ENCODE measurements around the gene TAS1R3.

TAS1R3 gene

GRCh38 chr1:1356796-1357401, 25.8 kb downstream of the TAS1R3 start:
- 80% methylated on average over 26 of the region's 26 CpGs for WGBS

DNA sequence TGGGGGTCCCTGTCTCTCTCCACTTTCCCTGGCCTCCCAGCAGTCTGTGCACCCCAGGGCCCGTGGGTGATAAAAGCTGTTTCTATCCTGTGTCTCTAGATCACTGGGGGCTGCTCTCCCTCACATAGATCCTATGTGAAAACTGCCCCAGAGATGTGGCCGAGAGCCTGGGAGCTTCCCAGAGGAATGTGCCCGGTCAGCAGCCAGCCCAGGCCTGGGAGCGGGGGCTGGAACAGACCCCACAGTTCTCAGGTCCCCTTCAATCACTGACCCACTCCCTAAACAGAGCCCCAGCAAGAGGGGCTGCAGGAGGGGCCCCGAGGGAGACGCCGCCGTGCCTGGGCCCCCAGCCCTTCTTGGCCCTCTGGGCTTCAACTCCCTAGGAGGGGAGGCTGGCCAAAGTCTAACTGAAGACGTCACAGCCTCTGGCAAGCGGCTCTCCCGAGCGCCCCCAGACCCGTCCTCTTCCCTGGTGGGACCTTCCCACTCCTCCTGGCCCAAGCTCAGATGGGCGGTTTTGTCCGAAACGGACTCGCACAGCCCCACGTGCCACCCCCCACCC, 26.9 kb downstream of the TAS1R3 start:
- Histone ChIP-seq H3K4ac (ENCODE audit: low read depth in 1 of 2, low read length in 2 of 2) (peak overlapping the region; percentile 7 to 92), H2BK120ac (ENCODE audit: low read depth, low read length) (peak overlapping the region; percentile 100), H3K18ac (ENCODE audit: low read depth in 1 of 2, low read length in 2 of 2) (peak overlapping the region; percentile 95 to 99), H3K4me2 (ENCODE audit: low read length, poor library complexity, severe bottlenecking) (peak overlapping the region; percentile 72), H2BK12ac (ENCODE audit: low read length in 2 of 2) (peak overlapping the region; percentile 27 to 67), H3K79me1 (replicated peaks; ENCODE audit: low read length, poor library complexity, severe bottlenecking) (peaks cover 3% of the 10 kb centered on the region), H3K4me1 (ENCODE audit: control insufficient read depth, insufficient read depth, low read depth, low read length) (peaks cover 76% of the 10 kb centered on the region), H2BK5ac (ENCODE audit: low read depth, low read length, poor library complexity, severe bottlenecking) (peak overlapping the region; percentile 92), H4K8ac (ENCODE audit: low read length) (peak overlapping the region; percentile 94), H3K36me3 (ENCODE audit: control insufficient read depth in 1 of 2, insufficient read depth in 2 of 2, low read depth in 1 of 2, low read length in 2 of 2) (peaks cover 18 to 31% of the 10 kb centered on the region in 2 experiments), H3K14ac (ENCODE audit: low read length in 2 of 2) (peak overlapping the region; percentile 73 to 80), H4K91ac (ENCODE audit: low read length) (peak overlapping the region; percentile 87), H3K4me3 (ENCODE audit: insufficient read depth in 1 of 2, low read depth in 1 of 2, low read length in 2 of 2) (peak overlapping the region; percentile 64 to 93), H3K9ac (ENCODE audit: low read length) (peak overlapping the region; percentile 97), H3K27me3 (ENCODE audit: control insufficient read depth in 1 of 2, insufficient read depth in 1 of 2, low read length in 2 of 2) (no peaks in the 10 kb centered on the region), H2AK5ac (ENCODE audit: low read length, severe bottlenecking) (peak overlapping the region; percentile 98), H3K23ac (ENCODE audit: low read length in 2 of 2) (peak overlapping the region in 1 of 2 experiments; percentile 60), H2AFZ (ENCODE audit: low read depth, low read length) (no peak overlapping the region), H3K27ac (ENCODE audit: low read length, poor library complexity, severe bottlenecking) (peak overlapping the region; percentile 98), H2BK15ac (ENCODE audit: low read depth, poor library complexity, severe bottlenecking) (peak overlapping the region; percentile 93), H3K9me3 (ENCODE audit: control insufficient read depth, low read length) (no peaks in the 10 kb centered on the region)
- WGBS = 37% methylated on average over 17 of the region's 18 CpGs
- peak; percentile 67 for DNase-seq

More at GRCh38 chr1:1356796-1357401, 25.8 kb downstream of the TAS1R3 start:
- no peaks in the 10 kb centered on the region for H3K9me3 ChIP-seq (ENCODE audit: control insufficient read depth, low read length)
- no peak overlapping the region for H2BK120ac ChIP-seq (ENCODE audit: low read depth, low read length)
- H3K79me1 ChIP-seq (replicated peaks; ENCODE audit: low read length, poor library complexity, severe bottlenecking) = peaks cover 3% of the 10 kb centered on the region
- H3K18ac ChIP-seq (ENCODE audit: low read depth in 1 of 2, low read length in 2 of 2) = peak overlapping the region in 1 of 2 experiments; percentile 61
- H3K27me3 ChIP-seq (ENCODE audit: control insufficient read depth in 1 of 2, insufficient read depth in 1 of 2, low read length in 2 of 2) = no peaks in the 10 kb centered on the region
- peak overlapping the region in 1 of 2 experiments; percentile 50 for H3K23ac ChIP-seq (ENCODE audit: low read length in 2 of 2)
- peak overlapping the region; percentile 72 for H3K4me2 ChIP-seq (ENCODE audit: low read length, poor library complexity, severe bottlenecking)
- no peak overlapping the region for H4K8ac ChIP-seq (ENCODE audit: low read length)
- H2BK12ac ChIP-seq (ENCODE audit: low read length in 2 of 2) = peak overlapping the region in 1 of 2 experiments; percentile 72
- no peak overlapping the region for H3K14ac ChIP-seq (ENCODE audit: low read length in 2 of 2)
- DNase-seq = peak; percentile 35
- peaks cover 29 to 41% of the 10 kb centered on the region in 2 experiments for H3K36me3 ChIP-seq (ENCODE audit: control insufficient read depth in 1 of 2, insufficient read depth in 2 of 2, low read depth in 1 of 2, low read length in 2 of 2)
- H3K27ac ChIP-seq (ENCODE audit: low read length, poor library complexity, severe bottlenecking) = peak overlapping the region; percentile 98
- H3K4me3 ChIP-seq (ENCODE audit: insufficient read depth in 1 of 2, low read depth in 1 of 2, low read length in 2 of 2) = peak overlapping the region; percentile 64 to 93
- peak overlapping the region in 1 of 2 experiments; percentile 70 for H3K4ac ChIP-seq (ENCODE audit: low read depth in 1 of 2, low read length in 2 of 2)
- H2BK15ac ChIP-seq (ENCODE audit: low read depth, poor library complexity, severe bottlenecking) = no peak overlapping the region
- peaks cover 82% of the 10 kb centered on the region for H3K4me1 ChIP-seq (ENCODE audit: control insufficient read depth, insufficient read depth, low read depth, low read length)
- H4K91ac ChIP-seq (ENCODE audit: low read length) = peak overlapping the region; percentile 45
- peak overlapping the region; percentile 30 for H2AK5ac ChIP-seq (ENCODE audit: low read length, severe bottlenecking)
- H3K9ac ChIP-seq (ENCODE audit: low read length) = peak overlapping the region; percentile 97
- no peak overlapping the region for H2AFZ ChIP-seq (ENCODE audit: low read depth, low read length)
- H2BK5ac ChIP-seq (ENCODE audit: low read depth, low read length, poor library complexity, severe bottlenecking) = no peak overlapping the region

- H2BK12ac ChIP-seq (ENCODE audit: low read length in 2 of 2) = peak within 1 kb of the TSS; percentile 92 to 100
- DNase-seq = peak; percentile 89
- peak within 1 kb of the TSS; percentile 64 to 93 for H3K4me3 ChIP-seq (ENCODE audit: insufficient read depth in 1 of 2, low read depth in 1 of 2, low read length in 2 of 2)
- peak within 1 kb of the TSS; percentile 92 for H2BK5ac ChIP-seq (ENCODE audit: low read depth, low read length, poor library complexity, severe bottlenecking)
- H2AFZ ChIP-seq (ENCODE audit: low read depth, low read length) = no peak within 1 kb of the TSS
- H2BK15ac ChIP-seq (ENCODE audit: low read depth, poor library complexity, severe bottlenecking) = peak within 1 kb of the TSS; percentile 100
- peak within 1 kb of the TSS; percentile 80 to 82 for H3K14ac ChIP-seq (ENCODE audit: low read length in 2 of 2)
- H3K4me1 ChIP-seq (ENCODE audit: control insufficient read depth, insufficient read depth, low read depth, low read length) = peaks cover 69% of the 10 kb centered on the region
- peak within 1 kb of the TSS; percentile 97 for H3K9ac ChIP-seq (ENCODE audit: low read length)
- peaks cover 11 to 24% of the 10 kb centered on the region in 2 experiments for H3K36me3 ChIP-seq (ENCODE audit: control insufficient read depth in 1 of 2, insufficient read depth in 2 of 2, low read depth in 1 of 2, low read length in 2 of 2)
- peak within 1 kb of the TSS; percentile 98 for H3K27ac ChIP-seq (ENCODE audit: low read length, poor library complexity, severe bottlenecking)
- H3K4me2 ChIP-seq (ENCODE audit: low read length, poor library complexity, severe bottlenecking) = peak within 1 kb of the TSS; percentile 72
- H2BK120ac ChIP-seq (ENCODE audit: low read depth, low read length) = peak within 1 kb of the TSS; percentile 100
- peak within 1 kb of the TSS; percentile 100 for H4K91ac ChIP-seq (ENCODE audit: low read length)
- H2AK5ac ChIP-seq (ENCODE audit: low read length, severe bottlenecking) = peak within 1 kb of the TSS; percentile 98
- H3K27me3 ChIP-seq (ENCODE audit: control insufficient read depth in 1 of 2, insufficient read depth in 1 of 2, low read length in 2 of 2) = no peaks in the 10 kb centered on the region
- peak within 1 kb of the TSS; percentile 99 for H4K8ac ChIP-seq (ENCODE audit: low read length)
- 31% methylated on average over 25 of the region's 29 CpGs for WGBS
- peak within 1 kb of the TSS; percentile 99 for H3K18ac ChIP-seq (ENCODE audit: low read depth in 1 of 2, low read length in 2 of 2)
- peak within 1 kb of the TSS in 1 of 2 experiments; percentile 60 for H3K23ac ChIP-seq (ENCODE audit: low read length in 2 of 2)
- peaks cover 2% of the 10 kb centered on the region for H3K79me1 ChIP-seq (replicated peaks; ENCODE audit: low read length, poor library complexity, severe bottlenecking)
- H3K9me3 ChIP-seq (ENCODE audit: control insufficient read depth, low read length) = no peaks in the 10 kb centered on the region
- peak within 1 kb of the TSS; percentile 93 to 100 for H3K4ac ChIP-seq (ENCODE audit: low read depth in 1 of 2, low read length in 2 of 2)
Measured at GRCh38 chr1:1358433-1359271, 27.6 kb downstream of the TAS1R3 start, which contains the start of gene MXRA8. TSS of gene MXRA8 (minus strand) at chr1:1358555. CDS start at chr1:1358504, 51 bp downstream.

Measured in mesenchymal stem cell (in vitro differentiated cells and primary cell).